NCI-H510A (cell line): ENCODE measurements around the gene CENPX.
A peak's percentile ranks its signal among the peaks of the same experiment; 100 is the strongest.
"Not testable (repeated sequence)": the region's sequence is repeated elsewhere in the genome, so short reads cannot be mapped to it uniquely, and the experiment has no call there.

Experiments
- DNase-seq: peaks from one replicate; lab custom pipeline; 2025; lab: John Stamatoyannopoulos, UW

The CENPX gene

DNA sequence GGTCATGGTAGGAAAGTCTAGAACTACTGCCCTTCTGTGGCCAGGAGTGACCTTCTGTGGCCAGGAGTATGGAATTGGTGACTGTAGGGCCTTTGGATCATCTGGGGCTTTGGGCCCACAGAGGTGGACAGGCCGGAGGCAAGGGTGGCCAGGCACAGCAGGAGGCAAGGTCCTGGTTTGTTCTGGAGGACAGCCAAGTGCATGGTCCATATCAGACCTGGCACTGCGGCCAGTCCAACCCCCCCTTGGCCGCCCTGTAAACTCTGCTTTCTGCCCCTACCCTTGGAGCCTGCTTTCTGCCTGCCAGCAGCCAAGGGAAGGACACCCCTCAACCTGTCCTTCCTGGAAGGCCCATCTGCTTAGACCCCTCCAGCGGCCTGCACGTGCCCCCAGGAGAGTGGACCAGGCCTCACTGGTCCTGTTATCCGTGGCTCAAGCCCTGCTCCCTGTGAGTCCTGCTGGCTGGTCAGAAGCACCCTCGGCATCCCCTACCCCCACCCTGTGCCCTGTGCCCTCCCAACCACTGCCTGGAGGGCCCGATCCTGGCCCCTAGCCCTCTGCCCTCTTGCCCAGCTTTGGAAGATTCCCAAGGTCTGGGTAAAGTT is 17.1 kb upstream of the CENPX start:
- no peak for DNase-seq

DNA sequence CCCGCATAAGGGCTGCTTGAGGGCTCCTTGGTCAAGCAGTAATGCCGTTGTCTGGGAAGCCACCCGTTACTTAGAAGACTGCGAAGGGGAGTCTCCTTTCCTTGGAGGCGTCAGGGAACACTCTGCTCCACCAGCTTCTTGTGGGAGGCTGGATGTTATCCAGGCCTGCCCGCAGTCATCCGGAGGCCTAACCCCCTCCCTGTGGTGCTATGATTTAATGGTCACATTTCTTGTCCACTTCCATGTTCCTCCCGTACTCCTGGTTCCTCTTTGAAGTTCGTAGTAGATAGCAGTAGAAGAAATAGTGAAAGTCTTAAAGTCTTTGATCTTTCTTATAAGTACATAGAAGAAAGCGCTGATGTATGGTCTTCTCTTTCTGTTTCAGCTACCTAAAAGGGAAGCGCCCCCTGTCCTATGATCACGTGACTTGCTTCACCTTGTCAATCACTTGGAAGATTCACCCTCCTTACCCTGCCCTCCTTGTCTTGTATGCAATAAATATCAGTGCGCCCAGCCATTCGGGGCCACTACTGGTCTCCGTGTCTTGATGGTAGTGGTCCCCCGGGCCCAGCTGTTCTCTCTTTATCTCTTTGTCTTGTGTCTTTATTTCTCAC is 16.2 kb upstream of the CENPX start:
- DNase-seq = not testable (repeated sequence)

DNA sequence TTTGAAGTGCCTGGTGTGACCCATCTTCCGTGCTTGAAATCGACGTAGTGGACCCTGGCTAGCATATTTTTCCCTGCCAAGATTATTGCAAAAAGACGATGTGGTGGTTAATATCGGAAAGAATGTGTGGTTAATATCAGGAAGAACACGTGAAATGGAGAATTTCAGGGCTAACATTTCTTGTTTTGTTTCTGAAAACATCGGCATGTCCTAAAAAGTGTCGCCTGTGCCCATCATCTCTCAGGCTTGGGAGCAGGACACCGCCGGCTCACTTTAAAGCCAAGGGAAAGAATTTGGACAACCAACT is 15.2 kb upstream of the CENPX start:
- DNase-seq = no peak

DNA sequence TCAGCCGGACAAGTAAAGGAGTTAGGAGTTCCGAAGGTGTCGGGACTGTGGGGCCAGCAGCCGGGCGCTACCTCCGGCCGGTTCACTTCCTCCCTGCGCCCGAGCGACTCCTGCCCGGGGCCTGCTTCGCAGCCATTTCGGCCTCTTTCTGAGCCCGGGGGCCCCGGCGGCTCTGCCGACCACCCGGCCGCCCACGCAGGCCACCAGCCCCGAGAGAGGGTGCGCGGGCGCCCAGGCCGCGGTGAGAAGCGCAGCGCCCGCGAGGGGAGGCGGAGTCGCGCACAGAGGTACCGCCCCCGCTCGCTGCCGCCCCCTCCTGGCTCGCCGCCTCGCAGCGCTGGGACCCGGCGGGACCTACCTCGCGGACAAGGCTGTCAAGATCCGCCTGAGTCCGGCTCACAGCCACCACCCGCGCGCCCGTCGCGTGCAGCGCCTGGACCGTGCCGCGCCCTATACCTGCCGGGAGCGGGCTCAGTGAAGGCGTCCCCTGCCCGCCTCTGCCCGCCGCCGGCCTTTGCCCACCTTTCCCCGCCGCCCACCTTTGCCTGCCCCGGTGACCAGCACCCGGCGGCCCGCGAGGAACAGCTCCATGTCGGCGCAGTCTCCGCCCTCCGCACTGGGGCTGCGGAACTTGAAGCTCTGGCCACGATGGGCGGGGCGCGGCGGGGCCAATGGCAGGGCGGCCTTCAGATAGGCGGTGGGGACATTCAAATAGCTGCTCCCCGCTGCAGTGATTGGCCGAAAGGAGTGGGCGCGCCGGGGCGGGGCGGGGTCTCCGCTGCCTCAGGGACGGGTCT is 14.6 kb upstream of the CENPX start, which contains the start of gene DCXR:
TSS of gene DCXR (minus strand) at position 606 of the 797 bp plus-strand sequence. CDS start at position 591, 15 bp downstream.
- DNase-seq = peak; percentile 96

DNA sequence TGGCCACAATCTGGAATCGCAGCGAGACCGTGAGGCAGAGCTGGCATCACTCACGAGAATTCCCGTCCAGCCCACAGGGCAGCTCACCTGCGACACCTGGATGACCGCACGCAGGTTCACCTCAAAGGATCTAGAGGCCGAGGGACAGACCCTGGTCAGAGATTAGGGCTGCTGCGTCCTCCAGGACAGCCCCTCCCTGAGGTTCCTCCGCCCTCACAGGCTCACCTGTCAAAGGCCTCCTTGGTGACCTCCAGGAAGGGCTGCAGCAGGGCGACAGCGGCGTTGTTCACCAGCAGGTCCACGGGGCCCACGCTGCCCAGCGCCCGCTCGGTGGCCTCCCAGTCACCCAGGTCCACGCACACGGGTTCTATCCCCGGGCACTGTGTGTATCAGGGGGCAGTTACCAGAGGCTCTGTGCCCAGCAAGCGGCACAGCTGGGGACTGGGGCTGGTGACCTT is 14.0 kb upstream of the CENPX start:
- DNase-seq = no peak

DNA sequence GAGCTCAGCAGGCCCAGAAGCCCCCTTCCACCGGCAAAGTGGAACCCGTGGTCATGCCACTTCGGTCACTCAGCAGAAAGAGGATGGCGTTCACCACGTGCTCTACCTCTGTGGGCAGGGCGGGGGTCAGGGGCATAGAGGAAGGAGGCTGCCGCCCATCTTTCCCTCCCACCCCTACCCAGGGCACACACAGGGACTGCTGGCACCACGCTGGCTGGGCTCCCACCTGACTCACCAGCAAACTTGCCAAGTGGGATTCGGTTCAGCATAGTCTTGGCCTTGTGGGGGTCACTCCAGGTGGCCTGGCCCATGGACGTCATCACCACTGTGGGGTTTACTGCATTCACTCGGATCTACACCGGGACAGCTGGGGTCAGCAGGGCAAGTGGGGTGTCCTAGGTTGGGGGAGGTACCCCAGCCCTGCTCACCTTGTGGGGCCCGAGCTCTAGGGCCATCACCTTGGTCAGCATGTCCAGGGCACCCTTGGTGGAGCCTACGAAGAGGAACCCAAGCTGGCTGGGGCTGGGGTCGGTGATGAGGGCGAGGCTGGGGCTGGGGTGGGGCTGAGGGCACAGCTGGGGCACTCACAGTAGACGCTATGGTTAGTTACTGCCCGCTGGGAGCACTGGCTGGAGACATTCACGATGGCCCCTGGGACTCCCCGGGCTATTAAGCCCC is 13.4 kb upstream of the CENPX start:
- DNase-seq = no peak

DNA sequence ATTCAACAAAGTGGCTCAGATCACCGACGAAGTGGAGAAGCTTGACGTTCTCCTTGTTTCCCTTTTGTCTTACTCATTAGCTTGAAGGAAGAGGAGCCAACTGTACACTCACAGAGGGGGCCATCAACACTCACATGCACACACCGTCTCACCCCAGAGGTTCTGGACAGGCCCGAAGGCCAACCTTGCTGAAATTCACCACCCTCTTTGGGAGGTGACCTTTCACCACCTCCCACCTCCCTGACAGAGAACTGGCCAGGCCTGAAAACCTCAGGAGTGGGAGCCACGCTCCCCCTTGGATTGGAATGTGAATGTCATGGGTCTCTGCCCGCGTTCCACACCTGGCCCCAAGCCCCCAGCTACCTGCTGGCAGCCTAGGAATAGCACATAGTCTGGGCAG is 12.8 kb upstream of the CENPX start:
- no peak for DNase-seq

DNA sequence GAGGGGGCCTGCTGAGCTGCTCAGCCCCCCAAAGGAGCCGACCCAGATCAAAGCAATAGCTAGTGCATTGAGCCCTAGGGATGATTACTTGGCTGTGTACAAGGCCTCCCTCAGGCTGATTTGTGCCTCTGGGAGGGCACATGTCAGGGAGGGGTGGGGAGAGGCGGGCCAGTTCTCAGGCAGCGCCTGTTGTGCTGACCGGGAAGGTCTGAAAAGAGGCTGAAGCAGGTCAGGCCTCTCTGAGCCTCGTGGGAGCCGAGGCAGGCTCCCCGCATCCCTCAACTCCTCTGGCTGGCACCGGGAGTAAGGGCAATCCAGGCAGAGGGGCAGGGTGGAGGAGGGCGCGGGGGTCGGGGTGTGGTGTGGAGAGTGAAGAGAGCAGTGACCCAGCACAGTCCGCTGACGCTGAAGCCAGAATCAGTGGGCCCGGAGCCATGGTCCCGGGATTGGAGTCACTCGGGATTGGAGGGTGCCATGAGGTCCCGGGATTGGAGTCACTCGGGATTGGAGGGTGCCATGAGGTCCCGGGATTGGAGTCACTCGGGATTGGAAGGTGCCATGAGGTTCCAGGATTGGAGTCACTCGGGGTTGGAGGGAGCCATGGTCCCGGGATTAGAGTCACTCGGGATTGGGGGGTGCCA is 11.8 kb upstream of the CENPX start:
- DNase-seq = no peak

DNA sequence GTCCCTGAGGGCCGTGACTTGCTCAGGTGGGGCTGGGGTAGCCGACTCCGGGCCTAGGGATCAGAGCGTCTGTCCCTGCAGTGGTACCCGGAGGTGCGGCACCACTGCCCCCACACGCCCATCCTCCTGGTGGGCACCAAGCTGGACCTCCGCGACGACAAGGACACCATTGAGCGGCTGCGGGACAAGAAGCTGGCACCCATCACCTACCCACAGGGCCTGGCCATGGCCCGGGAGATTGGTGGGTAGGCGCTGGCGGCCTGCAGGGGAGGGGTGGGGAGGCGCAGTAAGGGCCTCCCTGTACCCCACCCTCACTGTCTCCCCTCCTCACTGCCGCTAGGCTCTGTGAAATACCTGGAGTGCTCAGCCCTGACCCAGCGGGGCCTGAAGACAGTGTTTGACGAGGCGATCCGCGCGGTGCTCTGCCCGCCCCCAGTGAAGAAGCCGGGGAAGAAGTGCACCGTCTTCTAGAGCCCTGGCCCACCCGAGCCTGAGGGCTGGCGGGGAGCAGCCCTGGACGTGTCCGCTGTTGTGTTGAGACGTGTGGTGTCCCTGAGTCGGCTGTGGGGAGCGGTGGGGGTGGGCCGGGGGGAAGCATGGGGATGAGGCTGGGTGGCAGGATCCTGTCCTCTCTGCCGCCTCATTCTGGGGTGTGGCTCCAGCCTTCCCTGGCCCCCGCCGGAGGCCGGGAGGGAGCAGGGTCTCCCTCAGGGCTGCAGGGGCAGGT is 10.8 kb upstream of the CENPX start:
- DNase-seq = no peak

DNA sequence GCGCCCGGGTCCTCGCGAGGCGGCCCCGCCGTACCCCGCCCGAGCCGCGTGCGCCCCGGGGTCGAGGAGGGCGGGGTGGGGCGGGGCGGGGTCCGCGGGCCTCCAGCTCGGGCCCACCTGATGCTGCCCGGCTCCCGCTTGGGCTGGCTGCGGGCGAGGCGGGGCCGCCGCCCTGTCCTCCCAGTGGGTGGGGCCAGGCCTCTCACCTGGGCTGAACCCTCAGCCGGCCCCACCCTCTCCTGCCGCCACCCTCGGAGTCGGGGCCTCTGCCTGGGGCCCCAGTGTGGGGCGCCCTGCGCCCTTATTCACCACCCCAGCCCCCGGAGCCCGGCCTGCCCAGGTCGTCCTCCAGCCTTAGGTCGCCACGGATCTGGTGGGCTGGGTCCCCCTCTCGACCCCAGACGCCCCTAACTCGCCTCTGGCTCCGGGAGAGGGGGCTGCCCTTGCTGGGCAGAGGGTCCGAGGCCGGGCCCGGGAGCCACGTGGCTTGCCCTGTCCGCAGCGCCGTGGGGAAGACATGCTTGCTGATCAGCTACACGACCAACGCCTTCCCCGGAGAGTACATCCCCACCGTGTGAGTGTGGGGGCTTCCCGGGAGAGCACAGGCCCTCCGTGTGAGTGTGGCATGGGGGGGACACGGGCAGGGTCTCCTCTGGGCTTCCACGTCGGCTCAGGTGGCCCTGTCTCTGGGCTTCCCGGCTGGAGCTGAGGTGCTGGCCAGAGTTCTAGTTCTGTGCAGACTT is 9.4 kb upstream of the CENPX start:
- peak; percentile 67 for DNase-seq

DNA sequence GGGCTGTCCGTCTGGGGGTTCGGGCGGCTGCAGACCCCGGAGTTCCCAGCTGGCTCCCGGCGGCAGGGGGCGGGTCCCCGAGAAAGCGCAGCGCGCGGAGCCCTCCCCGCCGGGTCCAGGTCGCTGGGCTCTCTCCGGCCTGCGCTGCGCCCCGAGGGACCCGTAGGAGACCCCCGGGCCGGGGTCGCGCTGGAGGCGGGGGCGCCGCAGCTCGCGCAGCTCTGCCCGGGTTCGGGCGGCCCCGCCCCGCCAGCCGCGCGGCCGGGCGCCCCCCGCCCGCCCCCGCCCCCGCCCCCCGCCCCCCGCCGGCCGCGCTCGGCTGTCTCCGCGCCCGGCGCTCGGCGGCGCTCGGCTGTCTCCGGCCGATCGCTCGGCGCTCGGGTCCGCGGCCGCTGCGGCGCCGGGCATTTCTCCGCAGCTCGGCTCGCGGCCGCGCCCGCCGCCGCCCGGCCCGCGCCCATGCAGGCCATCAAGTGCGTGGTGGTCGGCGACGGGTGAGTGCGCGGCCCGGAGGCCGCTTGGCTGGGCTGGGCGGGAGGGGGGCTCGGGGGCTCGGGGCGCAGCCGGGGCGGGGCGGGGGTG is 8.7 kb upstream of the CENPX start, which contains the start of gene RAC3:
TSS of gene RAC3 (plus strand) at position 376 of the 582 bp plus-strand sequence. CDS start at position 460, 84 bp downstream.
- peak; percentile 42 for DNase-seq

DNA sequence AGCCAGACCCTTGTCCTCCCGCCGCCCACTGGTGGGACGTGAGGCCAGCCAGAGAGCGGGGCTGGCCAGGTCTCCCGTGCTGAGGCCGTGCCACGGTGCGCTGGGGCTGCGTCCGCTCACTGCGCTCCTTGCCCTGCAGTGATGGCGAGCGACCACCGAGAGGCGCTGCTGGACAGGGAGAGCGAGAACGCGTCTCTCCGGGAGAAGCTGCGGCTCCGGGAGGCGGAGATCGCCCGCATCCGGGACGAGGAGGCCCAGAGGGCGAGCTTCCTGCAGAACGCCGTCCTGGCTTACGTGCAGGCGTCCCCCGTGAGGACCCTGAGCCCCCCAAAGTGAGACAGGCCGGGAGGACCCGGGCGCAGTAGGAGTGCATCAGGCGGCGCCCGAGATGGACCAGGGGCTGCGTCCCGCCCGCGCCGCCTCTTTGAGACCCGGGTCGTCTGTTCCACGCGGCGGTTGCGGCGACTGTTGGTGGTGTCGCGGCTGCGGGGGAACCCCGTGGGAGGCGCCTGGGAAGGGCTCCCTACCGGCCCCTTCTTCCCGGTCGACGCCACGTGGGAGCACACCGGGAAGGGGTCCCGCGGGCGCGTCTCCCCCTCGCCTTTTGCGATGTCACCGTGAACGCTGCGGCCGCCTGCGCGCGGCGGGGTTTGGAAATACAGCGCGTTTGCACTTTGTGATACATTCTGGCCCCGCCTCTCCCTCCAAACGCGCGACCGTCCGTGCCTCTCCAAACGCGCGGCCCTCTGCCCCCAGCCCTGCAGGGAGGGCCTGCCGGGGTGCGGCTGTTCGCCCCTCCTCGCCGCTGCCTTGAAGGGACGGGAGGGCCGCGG is 8.0 kb upstream of the CENPX start:
- DNase-seq = peak; percentile 68

DNA sequence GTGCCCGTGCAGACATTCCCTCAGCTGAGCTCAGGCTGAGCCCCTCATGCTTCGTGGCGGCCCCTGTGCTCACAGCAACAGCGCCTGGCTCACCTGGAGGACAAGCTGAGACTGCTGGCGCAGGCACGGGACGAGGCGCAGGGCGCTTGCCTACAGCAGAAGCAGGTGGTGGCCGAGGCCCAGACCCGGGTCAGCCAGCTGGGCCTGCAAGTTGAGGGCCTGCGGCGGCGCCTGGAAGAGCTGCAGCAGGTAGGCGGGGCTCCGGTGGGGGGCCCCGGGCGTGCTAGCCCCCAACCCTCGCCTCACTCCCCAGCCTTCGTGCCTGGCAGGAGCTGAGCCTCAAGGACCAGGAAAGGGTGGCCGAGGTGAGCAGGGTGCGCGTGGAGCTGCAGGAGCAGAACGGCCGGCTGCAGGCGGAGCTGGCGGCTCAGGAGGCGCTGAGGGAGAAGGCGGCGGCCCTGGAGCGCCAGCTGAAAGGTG is 7.4 kb upstream of the CENPX start:
- DNase-seq = no peak

DNA sequence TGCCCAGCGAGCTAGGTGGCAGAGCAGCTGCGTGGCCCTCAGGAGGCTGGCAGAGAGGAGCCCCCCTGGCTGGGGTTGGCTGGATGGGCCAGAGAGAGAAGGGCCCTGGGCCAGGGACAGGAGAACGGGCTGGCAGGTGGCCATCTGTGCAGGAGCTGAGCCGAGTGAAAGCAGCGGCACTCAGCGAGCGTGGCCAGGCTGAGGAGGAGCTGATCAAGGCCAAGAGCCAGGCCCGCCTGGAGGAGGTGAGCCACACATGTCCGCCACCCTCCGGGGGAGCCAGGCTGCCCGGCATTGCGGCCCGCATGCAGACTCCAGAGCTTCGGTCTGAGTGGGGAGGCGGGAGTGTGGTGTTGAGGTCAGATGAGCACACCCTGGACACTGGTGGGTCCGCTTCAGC is 6.7 kb upstream of the CENPX start:
- no peak for DNase-seq

DNA sequence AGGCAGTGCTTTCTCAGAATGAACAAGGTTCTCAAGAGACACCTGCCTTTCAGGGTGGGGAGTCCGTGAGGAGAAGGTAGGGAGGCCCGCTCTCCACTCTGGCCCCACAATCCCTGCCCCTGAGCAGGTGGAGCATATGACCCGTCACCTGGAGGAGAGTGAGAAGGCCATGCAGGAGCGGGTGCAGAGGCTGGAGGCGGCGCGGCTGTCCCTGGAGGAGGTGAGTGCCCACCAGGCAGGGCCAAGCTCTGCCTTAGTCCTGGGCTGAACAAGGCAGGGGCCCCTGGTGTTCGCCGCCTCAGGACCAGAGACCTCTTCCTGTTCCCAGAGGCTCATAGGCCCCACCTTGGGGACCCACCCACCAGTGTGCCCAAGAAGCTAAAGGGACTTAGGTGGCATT is 6.3 kb upstream of the CENPX start:
- no peak for DNase-seq

DNA sequence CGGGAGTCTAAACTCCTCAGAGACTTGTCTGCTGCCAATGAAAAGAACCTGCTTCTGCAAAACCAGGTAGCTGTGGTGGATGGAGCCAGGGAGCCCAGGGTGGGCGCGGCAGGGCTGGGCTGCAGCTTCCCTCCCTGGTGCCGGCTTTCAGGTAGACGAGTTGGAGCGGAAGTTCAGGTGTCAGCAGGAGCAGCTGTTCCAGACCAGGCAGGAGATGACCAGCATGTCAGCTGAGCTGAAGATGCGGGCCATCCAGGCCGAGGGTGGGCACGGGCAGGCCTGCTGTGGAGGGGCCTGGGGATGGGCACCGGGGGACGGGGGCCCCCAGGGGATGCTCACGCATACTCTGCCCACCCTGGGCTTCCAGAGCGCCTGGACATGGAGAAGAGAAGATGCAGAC is 5.6 kb upstream of the CENPX start:
- no peak for DNase-seq

DNA sequence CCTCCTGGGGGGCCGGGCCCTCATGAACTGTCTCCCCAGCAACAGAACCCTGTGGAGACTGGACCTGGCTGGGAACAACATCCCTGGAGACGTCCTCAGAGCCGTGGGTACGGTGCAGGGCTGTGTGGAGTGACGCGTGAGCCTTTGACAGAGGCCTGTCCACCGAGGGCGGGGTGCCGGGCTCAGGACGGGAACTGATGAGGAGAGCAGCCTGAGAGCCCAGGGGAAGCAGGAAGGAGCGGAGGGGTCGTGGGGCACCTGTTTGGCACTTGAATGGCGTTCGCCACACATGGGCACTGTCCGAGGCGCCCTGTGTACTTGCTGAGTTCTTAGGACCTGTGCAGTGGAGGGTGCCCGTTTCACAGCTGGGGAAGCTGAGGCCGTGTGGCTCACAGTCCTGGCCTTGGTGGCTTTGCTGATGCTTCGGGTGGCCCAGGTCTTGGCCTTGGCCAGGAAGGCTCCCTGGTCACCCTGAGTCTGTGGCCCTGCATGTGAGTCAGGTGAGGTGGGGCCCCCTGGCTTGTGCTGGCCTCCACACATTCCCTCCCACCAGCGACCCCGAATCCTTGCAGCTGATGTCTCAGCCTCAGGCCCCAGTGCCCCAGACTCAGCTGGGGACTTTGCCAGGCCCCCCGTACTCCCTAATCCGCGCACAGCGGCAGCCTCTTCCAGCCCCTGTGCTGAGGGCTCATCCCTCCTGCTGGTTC is 2.9 kb upstream of the CENPX start:
- DNase-seq = no peak

DNA sequence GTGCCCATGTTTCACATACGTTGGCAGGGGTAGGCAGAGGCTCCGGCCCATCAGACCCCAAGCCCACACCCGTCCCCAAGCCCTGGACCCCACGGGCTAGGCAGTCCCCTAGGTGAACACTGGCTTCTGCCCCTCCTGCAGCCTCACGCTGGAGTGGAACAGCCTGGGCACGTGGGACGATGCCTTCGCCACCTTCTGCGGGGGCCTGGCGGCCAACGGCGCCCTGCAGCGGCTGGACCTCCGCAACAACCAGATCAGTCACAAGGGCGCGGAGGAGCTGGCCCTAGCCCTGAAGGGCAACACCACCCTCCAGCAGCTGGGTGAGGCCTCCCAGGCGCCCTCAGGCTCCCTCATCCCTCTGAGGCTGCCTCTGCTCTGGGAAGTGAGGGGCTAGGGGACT is 2.2 kb upstream of the CENPX start:
- DNase-seq = no peak
